Astrocyte (in vitro differentiated cells and primary cell): ENCODE data around the gene STAB2. TPM values are rescaled to one million over a fixed set of nuclear protein-coding genes. Genes with fewer than 3 reads are reported as not detected.

Experiments
- DNase-seq: peaks from one replicate; pipeline ENCODE4 v3.0.0-alpha.2; 2010; ENCODE audit warnings: low read depth
- FAIRE-seq: peaks from 2 replicates; lab custom pipeline; 2011; peaks lifted over from hg19 to GRCh38; lab: Jason Lieb, UNC
- H2AFZ ChIP-seq: 2 replicates; pipeline ENCODE4 v1.6.0; 2012; ENCODE audit warnings: low read depth, low read length, inconsistent platforms
- H3K27ac ChIP-seq: 2 replicates; pipeline ENCODE4 v1.5.1; 2011; ENCODE audit warnings: low read depth, low read length, inconsistent platforms
- H3K27me3 ChIP-seq: 2 replicates; pipeline ENCODE4 v1.6.0; 2011; ENCODE audit warnings: low read length, inconsistent platforms; ENCODE audit not compliant: insufficient read depth
- H3K36me3 ChIP-seq: 2 replicates; pipeline ENCODE4 v1.5.1; 2011; ENCODE audit warnings: low read length, inconsistent platforms; ENCODE audit not compliant: insufficient read depth
- H3K4me1 ChIP-seq: 2 replicates; pipeline ENCODE4 v1.5.1; 2011; ENCODE audit warnings: low read length, inconsistent platforms; ENCODE audit not compliant: insufficient read depth
- H3K4me2 ChIP-seq: 2 replicates; pipeline ENCODE4 v1.6.0; 2012; ENCODE audit warnings: low read length, inconsistent platforms
- H3K4me3 ChIP-seq: 2 replicates; pipeline ENCODE4 v1.5.1; 2011; ENCODE audit warnings: low read depth, mild to moderate bottlenecking, low read length, inconsistent platforms; ENCODE audit not compliant: insufficient read depth
- H3K79me2 ChIP-seq: 2 replicates; pipeline ENCODE4 v1.6.0; 2012; ENCODE audit warnings: mild to moderate bottlenecking, low read length, inconsistent platforms; ENCODE audit not compliant: insufficient read depth
- H3K9ac ChIP-seq: 2 replicates; pipeline ENCODE4 v1.6.0; 2012; ENCODE audit warnings: mild to moderate bottlenecking, low read length, inconsistent platforms
- H3K9me3 ChIP-seq: 2 replicates; pipeline ENCODE4 v1.5.1; 2012; ENCODE audit warnings: low read depth, mild to moderate bottlenecking, low read length, inconsistent platforms; ENCODE audit not compliant: insufficient read depth
- H4K20me1 ChIP-seq: 2 replicates; pipeline ENCODE4 v1.6.0; 2012; ENCODE audit warnings: low read length, inconsistent platforms; ENCODE audit not compliant: insufficient read depth
- H3K27ac Mint-ChIP-seq: one replicate; pipeline ENCODE4 v1.8.0; 2021; ENCODE audit warnings: mild to moderate bottlenecking, mixed read lengths; ENCODE audit not compliant: unreplicated experiment
- H3K27me3 Mint-ChIP-seq: one replicate; pipeline ENCODE4 v1.8.0; 2021; ENCODE audit warnings: low read depth, mixed read lengths; ENCODE audit not compliant: unreplicated experiment
- H3K36me3 Mint-ChIP-seq: one replicate; pipeline ENCODE4 v1.8.0; 2021; ENCODE audit warnings: low read depth, mixed read lengths; ENCODE audit not compliant: unreplicated experiment
- H3K4me1 Mint-ChIP-seq: one replicate; pipeline ENCODE4 v1.8.0; 2021; ENCODE audit warnings: low read depth, mixed read lengths; ENCODE audit not compliant: unreplicated experiment
- H3K4me3 Mint-ChIP-seq: one replicate; pipeline ENCODE4 v1.8.0; 2021; ENCODE audit warnings: mild to moderate bottlenecking, moderate library complexity, mixed read lengths; ENCODE audit not compliant: unreplicated experiment
- H3K9me3 Mint-ChIP-seq: one replicate; pipeline ENCODE4 v1.8.0; 2021; ENCODE audit warnings: mild to moderate bottlenecking, mixed read lengths; ENCODE audit not compliant: unreplicated experiment
- EZH2 ChIP-seq: IDR thresholded peaks from 2 replicates; pipeline ENCODE4 v1.6.1; 2012; ENCODE audit warnings: mild to moderate bottlenecking, low read length, inconsistent platforms; ENCODE audit not compliant: insufficient read depth
- total RNA-seq: library from RNA; stranded (reverse); gene quantifications from 2 replicates; pipeline ENCODE4 v1.2.1, GENCODE V29; 2021
- TF ChIP-seq, protein P1 (sequence below): IDR thresholded peaks from 2 replicates; pipeline ENCODE4 v1.5.1; 2011; ENCODE audit warnings: low read depth, mild to moderate bottlenecking, inconsistent platforms, low read length, moderate library complexity; ENCODE audit not compliant: insufficient read depth

Gene STAB2
- total RNA-seq, 1 donor from 2014 or later = not detected

DNA sequence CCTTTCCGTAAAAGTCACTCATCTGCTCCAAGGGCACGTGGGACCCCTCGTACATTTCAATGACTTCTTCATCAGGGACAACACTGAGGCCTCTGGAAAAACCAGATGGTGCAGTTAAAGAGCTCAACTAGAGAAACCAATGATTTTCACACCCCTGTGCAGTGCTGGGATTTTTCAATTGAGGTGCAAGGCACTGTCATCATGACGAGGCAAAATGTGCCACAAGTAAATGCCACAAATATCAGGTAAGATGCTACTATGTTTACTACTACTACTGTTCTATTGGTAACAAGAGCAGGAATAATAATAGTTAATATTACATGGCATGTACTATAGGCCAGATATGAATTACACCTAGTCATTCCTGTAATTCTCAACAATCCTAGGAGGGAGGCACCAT, 211.5 kb downstream of the STAB2 start:
- Mint-ChIP-seq H3K4me3 (no peak overlapping the region), H3K27ac (no peak overlapping the region), H3K27me3 (no peaks in the 10 kb centered on the region), H3K4me1 (peaks cover 20% of the 10 kb centered on the region), H3K9me3 (no peaks in the 10 kb centered on the region), H3K36me3 (peaks cover 17% of the 10 kb centered on the region)
- Histone ChIP-seq H4K20me1 (no peaks in the 10 kb centered on the region), H3K9ac (no peak overlapping the region), H3K36me3 (peaks cover 25% of the 10 kb centered on the region), H3K9me3 (no peaks in the 10 kb centered on the region), H2AFZ (no peak overlapping the region), H3K79me2 (no peaks in the 10 kb centered on the region), H3K4me3 (no peak overlapping the region), H3K27ac (no peak overlapping the region), H3K4me1 (peaks cover 38% of the 10 kb centered on the region), H3K27me3 (no peaks in the 10 kb centered on the region), H3K4me2 (no peak overlapping the region)
- FAIRE-seq (no peak), DNase-seq (no peak)
- no peak for TF ChIP-seq EZH2
- TF ChIP-seq, protein P1, sequence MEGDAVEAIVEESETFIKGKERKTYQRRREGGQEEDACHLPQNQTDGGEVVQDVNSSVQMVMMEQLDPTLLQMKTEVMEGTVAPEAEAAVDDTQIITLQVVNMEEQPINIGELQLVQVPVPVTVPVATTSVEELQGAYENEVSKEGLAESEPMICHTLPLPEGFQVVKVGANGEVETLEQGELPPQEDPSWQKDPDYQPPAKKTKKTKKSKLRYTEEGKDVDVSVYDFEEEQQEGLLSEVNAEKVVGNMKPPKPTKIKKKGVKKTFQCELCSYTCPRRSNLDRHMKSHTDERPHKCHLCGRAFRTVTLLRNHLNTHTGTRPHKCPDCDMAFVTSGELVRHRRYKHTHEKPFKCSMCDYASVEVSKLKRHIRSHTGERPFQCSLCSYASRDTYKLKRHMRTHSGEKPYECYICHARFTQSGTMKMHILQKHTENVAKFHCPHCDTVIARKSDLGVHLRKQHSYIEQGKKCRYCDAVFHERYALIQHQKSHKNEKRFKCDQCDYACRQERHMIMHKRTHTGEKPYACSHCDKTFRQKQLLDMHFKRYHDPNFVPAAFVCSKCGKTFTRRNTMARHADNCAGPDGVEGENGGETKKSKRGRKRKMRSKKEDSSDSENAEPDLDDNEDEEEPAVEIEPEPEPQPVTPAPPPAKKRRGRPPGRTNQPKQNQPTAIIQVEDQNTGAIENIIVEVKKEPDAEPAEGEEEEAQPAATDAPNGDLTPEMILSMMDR = no peak

DNA sequence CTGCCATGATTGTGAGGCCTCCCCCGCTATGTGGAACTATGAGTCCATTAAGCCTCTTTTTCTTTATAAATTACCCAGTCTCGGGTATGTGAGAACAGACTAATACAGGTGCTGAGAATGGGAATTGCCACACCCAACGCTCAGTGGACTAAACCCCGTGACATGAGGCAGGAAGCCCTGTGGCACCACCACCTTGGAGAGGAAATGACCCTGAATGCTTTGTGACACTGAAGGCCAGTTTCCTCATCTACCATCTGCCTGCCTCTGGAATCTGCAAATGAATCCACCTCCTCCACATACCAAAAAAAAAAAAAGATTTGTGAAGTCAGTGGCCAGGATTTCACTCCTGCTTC, 212.4 kb downstream of the STAB2 start:
- DNase-seq (no peak), FAIRE-seq (no peak)
- H3K27ac ChIP-seq = peak overlapping the region; percentile 57
- no peaks in the 10 kb centered on the region for H3K27me3 ChIP-seq
- peaks cover 7% of the 10 kb centered on the region for H3K79me2 ChIP-seq
- H3K4me3 ChIP-seq = no peak overlapping the region
- no peaks in the 10 kb centered on the region for H4K20me1 ChIP-seq
- peaks cover 16% of the 10 kb centered on the region for H3K36me3 Mint-ChIP-seq
- H3K27ac Mint-ChIP-seq = no peak overlapping the region
- peaks cover 45% of the 10 kb centered on the region for H3K4me1 ChIP-seq
- no peak overlapping the region for H2AFZ ChIP-seq
- H3K9me3 Mint-ChIP-seq = no peaks in the 10 kb centered on the region
- H3K9ac ChIP-seq = no peak overlapping the region
- no peaks in the 10 kb centered on the region for H3K9me3 ChIP-seq
- H3K27me3 Mint-ChIP-seq = no peaks in the 10 kb centered on the region
- peaks cover 24% of the 10 kb centered on the region for H3K36me3 ChIP-seq
- TF ChIP-seq, protein P1 = no peak
- no peak for TF ChIP-seq EZH2
- H3K4me1 Mint-ChIP-seq = peaks cover 24% of the 10 kb centered on the region
- H3K4me3 Mint-ChIP-seq = no peak overlapping the region
- no peak overlapping the region for H3K4me2 ChIP-seq

DNA sequence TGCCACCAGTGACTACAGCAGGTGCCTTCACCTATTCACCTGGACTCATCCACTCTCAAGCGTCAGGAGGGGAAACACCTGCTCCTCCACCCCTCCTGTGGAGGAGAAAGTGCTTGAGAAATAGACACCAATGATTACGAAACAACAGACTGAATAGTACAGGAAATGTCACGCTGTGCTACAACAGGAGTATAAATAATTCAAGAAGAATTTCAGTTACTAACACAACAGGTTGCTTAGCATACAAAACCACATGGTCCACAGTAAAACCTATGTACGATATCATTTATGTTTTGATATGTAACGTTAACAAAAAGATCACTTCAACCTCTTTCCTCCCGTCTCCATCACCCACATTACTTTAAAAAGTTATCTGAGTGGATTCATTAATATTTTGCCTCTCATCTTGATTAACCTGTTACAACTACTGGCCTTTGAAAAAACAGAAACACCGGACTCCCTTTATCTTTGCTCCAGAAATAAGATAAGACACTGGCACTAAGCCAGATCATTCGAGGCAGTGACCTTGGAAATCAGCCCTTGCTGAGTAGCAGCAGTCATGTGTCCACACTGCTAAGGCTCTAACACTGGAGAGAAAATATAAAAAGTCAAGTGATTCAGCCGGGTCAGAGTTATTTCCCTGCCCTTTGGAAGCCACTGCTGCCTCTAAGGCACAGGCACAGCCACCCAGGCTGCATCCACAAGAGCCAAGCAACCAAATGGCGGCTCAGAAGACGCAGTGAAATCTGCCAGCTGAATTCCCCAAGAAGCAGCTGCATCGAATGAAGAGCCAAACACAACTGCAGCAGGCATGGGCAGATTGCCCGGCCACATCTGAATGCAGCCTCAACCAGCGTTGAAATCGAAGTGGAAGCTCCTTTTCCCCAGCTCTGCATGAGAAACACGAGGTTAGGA, 213.0 kb downstream of the STAB2 start:
- Histone ChIP-seq H3K4me1 (peaks cover 51% of the 10 kb centered on the region), H3K9ac (peak overlapping the region; percentile 34), H3K4me3 (no peak overlapping the region), H2AFZ (no peak overlapping the region), H3K27ac (peak overlapping the region; percentile 57), H4K20me1 (no peaks in the 10 kb centered on the region), H3K4me2 (peak overlapping the region; percentile 68), H3K9me3 (no peaks in the 10 kb centered on the region), H3K36me3 (peaks cover 20% of the 10 kb centered on the region), H3K79me2 (peaks cover 7% of the 10 kb centered on the region), H3K27me3 (no peaks in the 10 kb centered on the region)
- H3K9me3 Mint-ChIP-seq = no peaks in the 10 kb centered on the region
- TF ChIP-seq EZH2 = no peak
- TF ChIP-seq, protein P1 = no peak
- H3K4me3 Mint-ChIP-seq = no peak overlapping the region
- FAIRE-seq (peak; percentile 39), DNase-seq (peak; percentile 80)
- peaks cover 28% of the 10 kb centered on the region for H3K4me1 Mint-ChIP-seq
- no peaks in the 10 kb centered on the region for H3K27me3 Mint-ChIP-seq
- H3K36me3 Mint-ChIP-seq = peaks cover 16% of the 10 kb centered on the region
- H3K27ac Mint-ChIP-seq = no peak overlapping the region
